Activated B cell treated with CpG ODN at 0.5 μM for 24 hours (primary cell): Measurements from ENCODE around the gene SH3RF2. TPM values are rescaled to one million over a fixed set of nuclear protein-coding genes. Genes with fewer than 3 reads are reported as not detected.
"Not testable (repeated sequence)": the region's sequence is repeated elsewhere in the genome, so short reads cannot be mapped to it uniquely, and the experiment has no call there.

Source experiments
- ATAC-seq: fragments of 200-7000 bp; cut with Tn5 transposase; one replicate; pipeline ENCODE4 v1.10.0; 2021; ENCODE audit warnings: low read depth, mild to moderate bottlenecking, moderate library complexity
- CTCF ChIA-PET: fragments of 350-600 bp; sonication (Branson Sonifier 250); formaldehyde crosslinking; loops from one replicate; lab custom pipeline; 2021; ENCODE audit warnings: antibody characterized with exemption; lab: Charles Lee
- POLR2A ChIA-PET: fragments of 350-600 bp; sonication (Branson Sonifier 250); formaldehyde crosslinking; loops from one replicate; lab custom pipeline; 2021; ENCODE audit warnings: antibody characterized with exemption; lab: Charles Lee
- DNase-seq: peaks from one replicate; pipeline ENCODE4 v3.0.0; 2022
- H3K27ac Mint-ChIP-seq: one replicate; pipeline ENCODE4 v1.8.0; 2020; ENCODE audit warnings: mixed read lengths
- H3K27me3 Mint-ChIP-seq: one replicate; pipeline ENCODE4 v1.8.0; 2021; ENCODE audit warnings: mixed read lengths
- H3K36me3 Mint-ChIP-seq: one replicate; pipeline ENCODE4 v1.8.0; 2021; ENCODE audit warnings: low read depth, mixed read lengths
- H3K4me1 Mint-ChIP-seq: one replicate; pipeline ENCODE4 v1.8.0; 2021; ENCODE audit warnings: mixed read lengths
- H3K4me3 Mint-ChIP-seq: one replicate; pipeline ENCODE4 v1.8.0; 2020; ENCODE audit warnings: mild to moderate bottlenecking, mixed read lengths
- H3K9me3 Mint-ChIP-seq: one replicate; pipeline ENCODE4 v1.8.0; 2020; ENCODE audit warnings: mixed read lengths
- intact Hi-C: fragments of 100-400 bp; cut with micrococcal nuclease; formaldehyde crosslinking; loops from one replicate; pipeline ENCODE4 v1.15.1; 2024
- total RNA-seq: library from RNA; stranded (reverse); gene quantifications from 2 replicates; pipeline ENCODE4 v1.2.3, GENCODE V29; 2022
- TF ChIP-seq, protein P1 (sequence below): fragments of 200-600 bp; IDR thresholded peaks from one replicate; pipeline ENCODE4 v1.8.0; 2022; ENCODE audit warnings: antibody characterized with exemption, mild to moderate bottlenecking

SH3RF2 gene
- total RNA-seq, 1 donor from 2014 or later, result not detected

- TF ChIP-seq, protein P1, sequence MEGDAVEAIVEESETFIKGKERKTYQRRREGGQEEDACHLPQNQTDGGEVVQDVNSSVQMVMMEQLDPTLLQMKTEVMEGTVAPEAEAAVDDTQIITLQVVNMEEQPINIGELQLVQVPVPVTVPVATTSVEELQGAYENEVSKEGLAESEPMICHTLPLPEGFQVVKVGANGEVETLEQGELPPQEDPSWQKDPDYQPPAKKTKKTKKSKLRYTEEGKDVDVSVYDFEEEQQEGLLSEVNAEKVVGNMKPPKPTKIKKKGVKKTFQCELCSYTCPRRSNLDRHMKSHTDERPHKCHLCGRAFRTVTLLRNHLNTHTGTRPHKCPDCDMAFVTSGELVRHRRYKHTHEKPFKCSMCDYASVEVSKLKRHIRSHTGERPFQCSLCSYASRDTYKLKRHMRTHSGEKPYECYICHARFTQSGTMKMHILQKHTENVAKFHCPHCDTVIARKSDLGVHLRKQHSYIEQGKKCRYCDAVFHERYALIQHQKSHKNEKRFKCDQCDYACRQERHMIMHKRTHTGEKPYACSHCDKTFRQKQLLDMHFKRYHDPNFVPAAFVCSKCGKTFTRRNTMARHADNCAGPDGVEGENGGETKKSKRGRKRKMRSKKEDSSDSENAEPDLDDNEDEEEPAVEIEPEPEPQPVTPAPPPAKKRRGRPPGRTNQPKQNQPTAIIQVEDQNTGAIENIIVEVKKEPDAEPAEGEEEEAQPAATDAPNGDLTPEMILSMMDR, result no peak
- no peaks in the 10 kb centered on the region for H3K9me3 Mint-ChIP-seq
Observed at GRCh38 chr5:146006470-146007190, 70.3 kb downstream of the SH3RF2 start.

DNA sequence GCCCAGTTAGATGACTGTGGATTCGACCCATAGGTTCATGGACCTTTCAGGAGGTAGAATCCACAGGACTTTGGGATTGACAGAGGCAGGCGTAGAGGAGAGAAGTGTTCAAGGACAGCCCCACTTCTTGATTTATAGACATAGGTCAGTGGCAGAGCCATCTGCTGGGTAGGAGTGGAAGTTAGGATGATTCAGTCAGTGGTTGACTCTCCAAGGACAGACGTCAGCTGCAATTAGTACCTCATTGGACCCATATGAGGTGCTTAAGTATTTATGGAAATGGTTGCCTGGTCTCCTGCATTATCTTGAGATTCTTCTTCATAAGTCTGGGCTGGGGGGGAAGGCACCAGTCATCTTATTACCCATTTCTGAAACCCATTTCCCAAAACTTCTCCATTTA is 70.9 kb downstream of the SH3RF2 start:
- no peak overlapping the region for H3K27ac Mint-ChIP-seq
- H3K4me1 Mint-ChIP-seq, result no peaks in the 10 kb centered on the region
- no peaks in the 10 kb centered on the region for H3K36me3 Mint-ChIP-seq
- TF ChIP-seq, protein P1, result no peak
- ATAC-seq, result no peak
- H3K4me3 Mint-ChIP-seq, result no peak overlapping the region
- ChIA-PET CTCF (no interaction called here), POLR2A (no interaction called here)
- intact Hi-C loops, result no loop called here
- DNase-seq, result no peak
- peaks cover under 1% of the 10 kb centered on the region for H3K27me3 Mint-ChIP-seq
- no peaks in the 10 kb centered on the region for H3K9me3 Mint-ChIP-seq

More at GRCh38 chr5:146006470-146007190, 70.3 kb downstream of the SH3RF2 start:
- no peaks in the 10 kb centered on the region for H3K36me3 Mint-ChIP-seq
- DNase-seq, result no peak
- no peaks in the 10 kb centered on the region for H3K27me3 Mint-ChIP-seq
- ChIA-PET CTCF (no interaction called here), POLR2A (no interaction called here)
- intact Hi-C loops, result no loop called here
- H3K27ac Mint-ChIP-seq, result no peak overlapping the region
- ATAC-seq, result no peak
- no peak overlapping the region for H3K4me3 Mint-ChIP-seq
- no peaks in the 10 kb centered on the region for H3K4me1 Mint-ChIP-seq

- no peaks in the 10 kb centered on the region for H3K4me1 Mint-ChIP-seq
Observed at GRCh38 chr5:146007989-146008388, 71.6 kb downstream of the SH3RF2 start.

DNA sequence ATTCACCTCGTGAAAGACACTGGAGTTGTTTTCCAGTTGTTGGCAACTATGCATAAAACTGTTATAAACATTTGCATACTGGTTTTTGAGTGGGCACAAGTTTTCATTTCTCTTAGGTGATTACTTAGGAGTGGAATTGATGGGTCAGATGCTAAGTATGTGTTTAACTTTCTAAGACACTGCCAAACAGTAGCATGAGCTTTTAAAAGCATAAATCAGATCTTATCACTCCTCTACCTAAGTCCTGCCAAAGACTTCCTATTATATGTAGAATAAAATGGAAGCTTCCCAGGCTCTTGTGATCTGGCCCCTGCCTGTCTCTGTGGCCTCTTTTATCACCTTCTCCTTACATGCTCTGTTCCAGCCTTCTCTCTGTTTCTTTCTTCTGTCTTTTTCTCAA is 72.6 kb downstream of the SH3RF2 start:
- ATAC-seq (no peak), DNase-seq (no peak)
- Mint-ChIP-seq H3K27ac (no peak overlapping the region), H3K36me3 (no peaks in the 10 kb centered on the region), H3K9me3 (no peaks in the 10 kb centered on the region), H3K27me3 (peaks cover 4% of the 10 kb centered on the region), H3K4me3 (no peak overlapping the region), H3K4me1 (no peaks in the 10 kb centered on the region)
- ChIA-PET POLR2A (no interaction called here), CTCF (no interaction called here)
- intact Hi-C loops, result no loop called here
- TF ChIP-seq, protein P1, result no peak

More at GRCh38 chr5:146007989-146008388, 71.6 kb downstream of the SH3RF2 start:
- ChIA-PET CTCF (no interaction called here), POLR2A (no interaction called here)
- Mint-ChIP-seq H3K27me3 (peaks cover 2% of the 10 kb centered on the region), H3K4me3 (no peak overlapping the region), H3K27ac (no peak overlapping the region), H3K9me3 (no peaks in the 10 kb centered on the region), H3K36me3 (no peaks in the 10 kb centered on the region)
- ATAC-seq (no peak), DNase-seq (no peak)
- intact Hi-C loops, result no loop called here
- TF ChIP-seq, protein P1, result no peak

DNA sequence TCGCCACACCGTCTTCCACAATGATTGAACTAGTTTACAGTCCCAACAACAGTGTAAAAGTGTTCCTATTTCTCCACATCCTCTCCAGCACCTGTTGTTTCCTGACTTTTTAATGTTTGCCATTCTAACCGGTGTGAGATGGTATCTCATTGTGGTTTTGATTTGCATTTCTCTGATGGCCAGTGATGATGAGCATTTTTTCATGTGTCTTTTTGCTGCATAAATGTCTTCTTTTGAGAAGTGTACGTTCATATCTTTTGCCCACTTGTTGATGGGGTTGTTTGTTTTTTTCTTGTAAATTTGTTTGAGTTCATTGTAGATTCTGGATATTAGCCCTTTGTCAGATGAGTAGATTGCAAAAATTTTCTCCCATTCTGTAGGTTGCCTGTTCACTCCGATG is 74.1 kb downstream of the SH3RF2 start:
- H3K36me3 Mint-ChIP-seq, POLR2A ChIA-PET, H3K9me3 Mint-ChIP-seq, ATAC-seq, intact Hi-C loops, DNase-seq, CTCF ChIA-PET, H3K4me3 Mint-ChIP-seq, H3K27me3 Mint-ChIP-seq, H3K27ac Mint-ChIP-seq, H3K4me1 Mint-ChIP-seq: not testable (repeated sequence)

DNA sequence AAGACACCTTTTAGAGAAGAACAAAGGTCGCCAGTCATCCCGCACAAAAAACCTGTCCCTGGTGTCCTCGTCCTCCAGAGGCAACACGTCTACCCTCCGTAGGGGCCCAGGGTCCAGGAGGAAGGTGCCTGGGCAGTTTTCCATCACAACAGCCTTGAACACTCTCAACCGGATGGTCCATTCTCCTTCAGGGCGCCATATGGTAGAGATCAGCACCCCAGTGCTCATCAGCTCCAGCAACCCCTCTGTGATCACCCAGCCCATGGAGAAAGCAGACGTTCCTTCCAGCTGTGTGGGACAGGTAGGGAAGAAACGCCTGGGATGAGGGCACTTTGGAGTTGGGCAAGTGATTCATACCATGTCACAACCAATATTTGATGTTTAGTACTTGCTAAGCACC is 77.4 kb downstream of the SH3RF2 start:
- Mint-ChIP-seq H3K36me3 (no peaks in the 10 kb centered on the region), H3K4me1 (no peaks in the 10 kb centered on the region), H3K27me3 (peaks cover 4% of the 10 kb centered on the region), H3K9me3 (no peaks in the 10 kb centered on the region), H3K4me3 (no peak overlapping the region), H3K27ac (no peak overlapping the region)
- intact Hi-C loops, result no loop called here
- DNase-seq (no peak), ATAC-seq (no peak)
- ChIA-PET POLR2A (no interaction called here), CTCF (no interaction called here)
- TF ChIP-seq, protein P1, result no peak
